T-helper 9 cell (primary cell): ENCODE measurements around the gene TARBP2.

Source experiments
- DNase-seq: peaks from one replicate; pipeline ENCODE4 v3.0.0-alpha.2; 2020
- total RNA-seq, 2 donors: gene quantifications; one replicate each; lab custom pipeline; 2026; lab: John Stamatoyannopoulos, UW

TARBP2 gene
- 20.5 to 34.2 reads per million in 2 donors for total RNA-seq

- peak; percentile 96 for DNase-seq
Measured at GRCh38 chr12:53500776-53501614, at the start of gene TARBP2. Gene TARBP2, plus strand, starts transcription at chr12:53501283. Its CDS starts 126 bp downstream, at chr12:53501409.

GRCh38 chr12:53451661-53452158 is 49.4 kb upstream of the TARBP2 start, which contains the start of gene PCBP2:
Gene PCBP2, plus strand, starts transcription at chr12:53452102. Its CDS starts 2,699 bp downstream, at chr12:53454801.
- peak; percentile 94 for DNase-seq

- DNase-seq, result peak; percentile 67
Measured at GRCh38 chr12:53452159-53453077, 48.7 kb upstream of the TARBP2 start.

GRCh38 chr12:53453953-53454640 is 47.0 kb upstream of the TARBP2 start:
- no peak for DNase-seq

- DNase-seq, result no peak
Measured at GRCh38 chr12:53454707-53455106, 46.4 kb upstream of the TARBP2 start.

GRCh38 chr12:53456654-53457366 is 44.3 kb upstream of the TARBP2 start:
- no peak for DNase-seq

GRCh38 chr12:53459097-53459496 is 42.0 kb upstream of the TARBP2 start:
- DNase-seq, result no peak

- DNase-seq, result no peak
Measured at GRCh38 chr12:53461059-53461458, 40.0 kb upstream of the TARBP2 start.

GRCh38 chr12:53461591-53461990 is 39.5 kb upstream of the TARBP2 start:
- DNase-seq, result no peak

- DNase-seq, result no peak
Measured at GRCh38 chr12:53462935-53463334, 38.1 kb upstream of the TARBP2 start.

- DNase-seq, result no peak
Measured at GRCh38 chr12:53463802-53464560, 37.1 kb upstream of the TARBP2 start.

- DNase-seq, result no peak
Measured at GRCh38 chr12:53464685-53465418, 36.2 kb upstream of the TARBP2 start.

- no peak for DNase-seq
Measured at GRCh38 chr12:53465679-53466078, 35.4 kb upstream of the TARBP2 start.

GRCh38 chr12:53466640-53467039 is 34.4 kb upstream of the TARBP2 start:
- no peak for DNase-seq

GRCh38 chr12:53467082-53467481 is 34.0 kb upstream of the TARBP2 start:
- DNase-seq, result no peak

GRCh38 chr12:53467880-53468279 is 33.2 kb upstream of the TARBP2 start:
- no peak for DNase-seq

- no peak for DNase-seq
Measured at GRCh38 chr12:53468282-53468681, 32.8 kb upstream of the TARBP2 start.

GRCh38 chr12:53472056-53472582 is 29.0 kb upstream of the TARBP2 start:
- no peak for DNase-seq

GRCh38 chr12:53474077-53474476 is 27.0 kb upstream of the TARBP2 start:
- no peak for DNase-seq

- DNase-seq, result no peak
Measured at GRCh38 chr12:53474819-53475218, 26.3 kb upstream of the TARBP2 start.
